Thyroid gland (tissue), 4 donors: Measurements from ENCODE around the gene DNAL4. TPM values are rescaled to one million over a fixed set of nuclear protein-coding genes. Genes with fewer than 3 reads are reported as not detected.

ENCODE experiments used
- DNase-seq, 2 donors: peaks; one replicate each; pipeline ENCODE4 v3.0.0-alpha.2; 2019
- H3K27ac ChIP-seq, 3 donors: fragments of 200-600 bp; sonication (generic); 1 replicate in 2 of 3; 2 replicates in 1 of 3; pipeline ENCODE4 v1.5.1; 2016 to 2019; ENCODE audit warnings: mild to moderate bottlenecking in 1 of 3, moderate library complexity in 1 of 3
- H3K27me3 ChIP-seq: fragments of 200-600 bp; sonication (generic); one replicate; pipeline ENCODE4 v1.5.1; 2019
- H3K36me3 ChIP-seq, 2 donors: fragments of 200-600 bp; sonication (generic); one replicate each; pipeline ENCODE4 v1.5.1; 2016 to 2019
- H3K4me1 ChIP-seq, 2 donors: fragments of 200-600 bp; sonication (generic); one replicate each; pipeline ENCODE4 v1.5.1; 2017 to 2019
- H3K4me3 ChIP-seq, 3 donors: fragments of 200-600 bp; sonication (generic); replicated peaks in 1 of 3; 1 replicate in 2 of 3; 2 replicates in 1 of 3; pipeline ENCODE4 v1.5.1; 2016; ENCODE audit warnings: mild to moderate bottlenecking in 1 of 3
- H3K9me3 ChIP-seq: fragments of 200-600 bp; sonication (generic); one replicate; pipeline ENCODE4 v1.5.1; 2017
- POLR2A ChIP-seq, 2 donors: fragments of 450-650 bp; IDR thresholded peaks; one replicate each; pipeline ENCODE4 v1.6.1; 2017; ENCODE audit warnings: antibody characterized with exemption in 2 of 2, mild to moderate bottlenecking in 2 of 2, moderate library complexity in 1 of 2
- WGBS, 2 donors: methylation state at CpG; one replicate each; pipeline ENCODE4 v1.1.5; 2017; 5-methylcytosine and 5-hydroxymethylcytosine counted together
- intact Hi-C: fragments of 100-400 bp; cut with DNase I; formaldehyde crosslinking; loops from one replicate; pipeline ENCODE4 v1.15.1; 2023
- small RNA-seq: library from RNA; depleted of rRNA; stranded (forward); fragments of <200 nt; gene quantifications from one replicate; pipeline ENCODE3, GENCODE V24; 2016
- total RNA-seq, 4 donors: library from RNA; depleted of rRNA; stranded (reverse); fragments of >200 nt; gene quantifications; one replicate each; pipeline ENCODE4 v1.2.3, GENCODE V29; 2016
- TF ChIP-seq, protein P1 (sequence below), 6 experiments: fragments of 200-600 bp in 3 of 6; fragments of 450-650 bp in 3 of 6; sonication (generic) in 3 of 6; IDR thresholded peaks; one replicate each; pipeline ENCODE4 v1.5.1; 2016 to 2019; ENCODE audit warnings: antibody characterized with exemption in 6 of 6, mild to moderate bottlenecking in 2 of 6, inconsistent platforms in 1 of 6, moderate library complexity in 1 of 6

Gene DNAL4
- total RNA-seq, 4 donors from 2014 or later: 30.9 to 50.0 (median 37.9) TPM

GRCh38 chr22:38728871-38729796 lies 64.8 kb downstream of the DNAL4 start:
- Histone ChIP-seq H3K4me1 (peaks cover 13 to 24% of the 10 kb centered on the region in 2 donors), H3K9me3 (no peaks in the 10 kb centered on the region), H3K27ac (no peak overlapping the region), H3K27me3 (no peaks in the 10 kb centered on the region), H3K4me3 (no peak overlapping the region), H3K36me3 (peaks cover 63 to 76% of the 10 kb centered on the region in 2 donors)
- TF ChIP-seq, protein P1, sequence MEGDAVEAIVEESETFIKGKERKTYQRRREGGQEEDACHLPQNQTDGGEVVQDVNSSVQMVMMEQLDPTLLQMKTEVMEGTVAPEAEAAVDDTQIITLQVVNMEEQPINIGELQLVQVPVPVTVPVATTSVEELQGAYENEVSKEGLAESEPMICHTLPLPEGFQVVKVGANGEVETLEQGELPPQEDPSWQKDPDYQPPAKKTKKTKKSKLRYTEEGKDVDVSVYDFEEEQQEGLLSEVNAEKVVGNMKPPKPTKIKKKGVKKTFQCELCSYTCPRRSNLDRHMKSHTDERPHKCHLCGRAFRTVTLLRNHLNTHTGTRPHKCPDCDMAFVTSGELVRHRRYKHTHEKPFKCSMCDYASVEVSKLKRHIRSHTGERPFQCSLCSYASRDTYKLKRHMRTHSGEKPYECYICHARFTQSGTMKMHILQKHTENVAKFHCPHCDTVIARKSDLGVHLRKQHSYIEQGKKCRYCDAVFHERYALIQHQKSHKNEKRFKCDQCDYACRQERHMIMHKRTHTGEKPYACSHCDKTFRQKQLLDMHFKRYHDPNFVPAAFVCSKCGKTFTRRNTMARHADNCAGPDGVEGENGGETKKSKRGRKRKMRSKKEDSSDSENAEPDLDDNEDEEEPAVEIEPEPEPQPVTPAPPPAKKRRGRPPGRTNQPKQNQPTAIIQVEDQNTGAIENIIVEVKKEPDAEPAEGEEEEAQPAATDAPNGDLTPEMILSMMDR (IDR thresholded peaks at IDR 0.05): no peak
- TF ChIP-seq POLR2A (IDR thresholded peaks at IDR 0.05): no peak
- DNase-seq: no peak
- WGBS, 2 donors: 95 to 97% methylated on average over 14 to 17 of the region's 18 CpGs
- intact Hi-C loops: no loop called here

Small RNAs within 50 kb of the gene (small RNA-seq; reads per million reads assigned to genes)
- gene AL021707.8: not detected

Other genes with a start within 250 kb of the DNAL4 start
- gene DMC1, start 224.0 kb downstream of the DNAL4 start, total RNA-seq: 10 to 100 TPM in 1 of 4 donors, 1 to 10 TPM in 1, under 1 TPM in 1, not detected in 1; 0.78 to 25.9 (median 1.1) TPM
- 10 to 100 TPM in 3 of 4 donors, 1 to 10 TPM in 1; 8.4 to 12.6 (median 10.4) TPM for gene FAM227A, start 137.8 kb downstream of the DNAL4 start, total RNA-seq
- 10 to 100 TPM; 13.6 to 26.0 (median 23.0) TPM for gene CBY1, start 137.5 kb downstream of the DNAL4 start, total RNA-seq
- 10 to 100 TPM; 39.4 to 61.3 (median 45.8) TPM for gene TOMM22, start 112.2 kb downstream of the DNAL4 start, total RNA-seq
- 10 to 100 TPM; 46.7 to 76.6 (median 62.2) TPM for gene JOSD1, start 93.2 kb downstream of the DNAL4 start, total RNA-seq
- gene GTPBP1, start 88.2 kb downstream of the DNAL4 start, total RNA-seq: 100 to 1,000 TPM in 1 of 4 donors, 10 to 100 TPM in 3; 51.6 to 117 (median 69.6) TPM
- 100 to 1,000 TPM; 137 to 356 (median 153) TPM for gene SUN2, start 38.1 kb downstream of the DNAL4 start, total RNA-seq
- 1 to 10 TPM; 3.6 to 8.7 (median 4.4) TPM for gene NPTXR, start 49.9 kb upstream of the DNAL4 start, total RNA-seq
- 100 to 1,000 TPM in 2 of 4 donors, 10 to 100 TPM in 2; 47.2 to 118 (median 85.0) TPM for gene CBX6, start 78.1 kb upstream of the DNAL4 start, total RNA-seq
- under 1 TPM in 1 of 4 donors, not detected in 3; 0.67 TPM for gene APOBEC3A, start 163.5 kb upstream of the DNAL4 start, total RNA-seq
- gene APOBEC3B, start 188.2 kb upstream of the DNAL4 start, total RNA-seq: 1 to 10 TPM in 3 of 4 donors, not detected in 1; 1.7 to 5.1 (median 2.9) TPM
- 10 to 100 TPM in 1 of 4 donors, 1 to 10 TPM in 3; 8.3 to 14.4 (median 9.0) TPM for gene APOBEC3C, start 220.1 kb upstream of the DNAL4 start, total RNA-seq
- 1 to 10 TPM in 2 of 4 donors, under 1 TPM in 1, not detected in 1; 0.89 to 2.7 (median 1.1) TPM for gene APOBEC3D, start 227.0 kb upstream of the DNAL4 start, total RNA-seq
- 1 to 10 TPM; 2.5 to 6.0 (median 5.0) TPM for gene APOBEC3F, start 246.7 kb upstream of the DNAL4 start, total RNA-seq